HG03378 (cell line): ENCODE data around the gene LYRM9.
"Not testable (repeated sequence)": the region's sequence is repeated elsewhere in the genome, so short reads cannot be mapped to it uniquely, and the experiment has no call there.

Experiments
- ATAC-seq: cut with Tn5 transposase; IDR thresholded peaks from one replicate; pipeline ENCODE4 v1.9.1; 2021; ENCODE audit warnings: mild to moderate bottlenecking, moderate library complexity; ENCODE audit not compliant: unreplicated experiment

Gene LYRM9

GRCh38 chr17:27845264-27846041 lies 47.7 kb downstream of the LYRM9 start:
- no peak for ATAC-seq

DNA sequence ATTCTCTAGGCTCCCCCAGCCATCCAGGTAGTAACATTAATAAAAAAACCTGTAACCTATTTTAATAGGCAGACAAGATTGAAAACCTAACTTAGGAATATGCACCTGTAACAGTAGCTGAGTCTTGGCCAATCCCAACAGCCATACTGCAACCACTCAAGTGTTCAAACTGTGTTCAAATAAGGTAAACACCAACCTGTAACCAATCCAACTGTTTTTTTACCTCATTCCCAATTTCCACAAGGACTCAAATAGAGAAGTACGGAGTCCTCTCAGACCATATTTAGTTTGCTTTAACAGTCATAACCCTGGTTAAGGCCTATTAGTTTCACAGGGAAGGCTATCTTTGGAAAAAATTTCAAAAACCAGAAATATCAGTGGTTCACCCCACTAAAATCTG lies 52.5 kb downstream of the LYRM9 start:
- no peak for ATAC-seq

GRCh38 chr17:27840406-27840678 lies 52.8 kb downstream of the LYRM9 start:
- not testable (repeated sequence) for ATAC-seq

- not testable (repeated sequence) for ATAC-seq
Measured at GRCh38 chr17:27839571-27840405, 53.4 kb downstream of the LYRM9 start.

DNA sequence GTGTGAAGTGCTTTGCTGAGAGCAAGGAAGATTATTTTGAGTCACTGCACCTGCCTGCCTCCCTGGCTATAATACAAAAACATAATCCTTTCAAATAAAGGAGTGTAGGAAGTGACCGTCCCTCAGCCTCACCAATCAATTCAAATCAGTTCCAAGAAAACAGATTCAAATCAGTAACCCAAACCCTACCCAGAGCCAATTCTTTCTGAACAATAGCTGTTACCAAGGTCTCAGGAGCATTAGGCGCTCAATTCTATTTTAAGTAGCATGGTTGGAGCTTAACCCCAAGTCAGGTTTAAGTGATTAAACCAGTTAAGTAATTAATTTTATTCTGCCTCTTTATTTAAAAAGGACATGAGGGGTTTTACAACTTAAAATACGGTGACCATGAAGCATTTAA lies 54.6 kb downstream of the LYRM9 start:
- not testable (repeated sequence) for ATAC-seq

- ATAC-seq = not testable (repeated sequence)
Measured at GRCh38 chr17:27837769-27838168, 55.4 kb downstream of the LYRM9 start.

- no peak for ATAC-seq
Measured at GRCh38 chr17:27836651-27837050, 56.5 kb downstream of the LYRM9 start.

- no peak for ATAC-seq
Measured at GRCh38 chr17:27834571-27834970, 58.6 kb downstream of the LYRM9 start.

DNA sequence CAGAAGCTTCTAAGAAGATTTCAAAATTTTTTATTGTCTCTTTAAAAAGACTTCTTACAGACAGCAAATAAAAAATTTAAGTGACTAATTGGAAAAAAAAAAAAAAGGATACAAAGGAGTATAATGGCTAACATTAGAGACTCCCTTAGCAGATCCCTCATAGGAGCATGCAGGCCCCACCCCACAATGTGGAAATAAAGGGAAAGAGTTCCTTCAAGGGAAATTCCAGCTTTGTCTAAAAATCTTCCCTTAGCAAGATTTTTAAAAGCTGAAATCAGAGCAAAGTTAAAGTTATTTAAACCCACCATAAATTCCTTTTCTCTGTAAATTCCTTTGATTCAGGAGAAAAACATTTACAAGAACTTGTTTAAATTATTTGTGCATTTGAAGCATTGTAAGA lies 60.3 kb downstream of the LYRM9 start:
- ATAC-seq = no peak

- ATAC-seq = not testable (repeated sequence)
Measured at GRCh38 chr17:27829888-27830287, 63.3 kb downstream of the LYRM9 start.

GRCh38 chr17:27829143-27829711 lies 63.9 kb downstream of the LYRM9 start:
- ATAC-seq = not testable (repeated sequence)
